Cerebellar nuclear complex (tissue), 1 donor: ENCODE data around the gene PACSIN3.
"Not testable (repeated sequence)": the region's sequence is repeated elsewhere in the genome, so short reads cannot be mapped to it uniquely, and the experiment has no call there.

ENCODE experiments used
- DNase-seq, 2 experiments: peaks; one replicate each; lab custom pipeline; 2025; lab: John Stamatoyannopoulos, UW

Gene PACSIN3

GRCh38 chr11:47186076-47186699 lies at the start of gene PACSIN3:
Gene PACSIN3, minus strand, starts transcription at chr11:47186434. Its CDS starts 3,707 bp downstream, at chr11:47182727.
- no peak for DNase-seq

- no peak for DNase-seq
Measured at GRCh38 chr11:47235163-47235562, 48.9 kb upstream of the PACSIN3 start.

- no peak for DNase-seq
Measured at GRCh38 chr11:47234669-47235100, 48.5 kb upstream of the PACSIN3 start.

GRCh38 chr11:47233989-47234668 lies 47.9 kb upstream of the PACSIN3 start:
- no peak for DNase-seq

- no peak for DNase-seq
Measured at GRCh38 chr11:47233051-47233450, 46.8 kb upstream of the PACSIN3 start.

GRCh38 chr11:47229161-47229560 lies 42.9 kb upstream of the PACSIN3 start:
- no peak for DNase-seq

GRCh38 chr11:47225552-47226400 lies 39.5 kb upstream of the PACSIN3 start:
- no peak for DNase-seq

- no peak for DNase-seq
Measured at GRCh38 chr11:47222696-47223095, 36.5 kb upstream of the PACSIN3 start.

GRCh38 chr11:47220401-47220821 lies 34.2 kb upstream of the PACSIN3 start:
- no peak for DNase-seq

GRCh38 chr11:47216121-47216798 lies 30.0 kb upstream of the PACSIN3 start:
- no peak for DNase-seq

GRCh38 chr11:47215366-47215910 lies 29.2 kb upstream of the PACSIN3 start:
- DNase-seq: no peak

GRCh38 chr11:47213950-47214565 lies 27.8 kb upstream of the PACSIN3 start:
- peak; percentile 90 to 92 for DNase-seq

GRCh38 chr11:47212938-47213337 lies 26.7 kb upstream of the PACSIN3 start:
- no peak for DNase-seq

- no peak for DNase-seq
Measured at GRCh38 chr11:47208628-47209027, 22.4 kb upstream of the PACSIN3 start.

GRCh38 chr11:47208008-47208552 lies 21.8 kb upstream of the PACSIN3 start:
- not testable (repeated sequence) for DNase-seq

GRCh38 chr11:47207459-47207858 lies 21.2 kb upstream of the PACSIN3 start:
- DNase-seq: no peak

GRCh38 chr11:47206577-47206976 lies 20.3 kb upstream of the PACSIN3 start:
- not testable (repeated sequence) for DNase-seq

GRCh38 chr11:47204637-47204989 lies 18.4 kb upstream of the PACSIN3 start:
- no peak for DNase-seq

GRCh38 chr11:47202576-47202975 lies 16.3 kb upstream of the PACSIN3 start:
- DNase-seq: no peak

GRCh38 chr11:47201015-47201414 lies 14.8 kb upstream of the PACSIN3 start:
- no peak for DNase-seq

- not testable (repeated sequence) for DNase-seq
Measured at GRCh38 chr11:47198161-47198560, 11.9 kb upstream of the PACSIN3 start.
